ENCODE data around the gene ACOT11.

DNA sequence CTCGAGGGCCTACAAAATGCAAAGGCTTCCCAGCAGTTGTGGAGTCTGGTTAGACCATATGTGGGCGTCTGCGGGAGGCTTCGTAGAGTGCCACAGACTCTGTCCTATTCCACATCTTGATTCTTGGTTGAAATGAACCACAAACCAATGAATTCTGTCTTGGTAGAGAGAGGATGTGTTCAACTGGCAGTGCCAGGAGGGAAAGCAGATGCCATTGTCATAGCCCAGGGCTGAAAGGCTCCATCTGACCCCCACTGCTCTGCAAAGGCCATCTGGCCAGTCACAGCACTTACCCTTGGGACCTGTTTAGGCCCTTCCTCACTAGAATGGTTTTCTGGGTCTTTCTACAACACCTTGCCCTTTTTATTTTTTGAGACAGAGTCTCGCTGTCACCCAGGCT lies 22.1 kb downstream of the ACOT11 start:
- no peak for TF ChIP-seq EZH2 (IDR thresholded peaks at IDR 0.05; ENCODE audit: borderline replicate concordance, low read depth, low read length, severe bottlenecking)
- TF ChIP-seq, protein P1, sequence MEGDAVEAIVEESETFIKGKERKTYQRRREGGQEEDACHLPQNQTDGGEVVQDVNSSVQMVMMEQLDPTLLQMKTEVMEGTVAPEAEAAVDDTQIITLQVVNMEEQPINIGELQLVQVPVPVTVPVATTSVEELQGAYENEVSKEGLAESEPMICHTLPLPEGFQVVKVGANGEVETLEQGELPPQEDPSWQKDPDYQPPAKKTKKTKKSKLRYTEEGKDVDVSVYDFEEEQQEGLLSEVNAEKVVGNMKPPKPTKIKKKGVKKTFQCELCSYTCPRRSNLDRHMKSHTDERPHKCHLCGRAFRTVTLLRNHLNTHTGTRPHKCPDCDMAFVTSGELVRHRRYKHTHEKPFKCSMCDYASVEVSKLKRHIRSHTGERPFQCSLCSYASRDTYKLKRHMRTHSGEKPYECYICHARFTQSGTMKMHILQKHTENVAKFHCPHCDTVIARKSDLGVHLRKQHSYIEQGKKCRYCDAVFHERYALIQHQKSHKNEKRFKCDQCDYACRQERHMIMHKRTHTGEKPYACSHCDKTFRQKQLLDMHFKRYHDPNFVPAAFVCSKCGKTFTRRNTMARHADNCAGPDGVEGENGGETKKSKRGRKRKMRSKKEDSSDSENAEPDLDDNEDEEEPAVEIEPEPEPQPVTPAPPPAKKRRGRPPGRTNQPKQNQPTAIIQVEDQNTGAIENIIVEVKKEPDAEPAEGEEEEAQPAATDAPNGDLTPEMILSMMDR (IDR thresholded peaks at IDR 0.05; ENCODE audit: borderline replicate concordance, extremely low read depth, low read length, poor library complexity, severe bottlenecking) = no peak
